ENCODE results near the gene C1QTNF8.

Gene C1QTNF8

DNA sequence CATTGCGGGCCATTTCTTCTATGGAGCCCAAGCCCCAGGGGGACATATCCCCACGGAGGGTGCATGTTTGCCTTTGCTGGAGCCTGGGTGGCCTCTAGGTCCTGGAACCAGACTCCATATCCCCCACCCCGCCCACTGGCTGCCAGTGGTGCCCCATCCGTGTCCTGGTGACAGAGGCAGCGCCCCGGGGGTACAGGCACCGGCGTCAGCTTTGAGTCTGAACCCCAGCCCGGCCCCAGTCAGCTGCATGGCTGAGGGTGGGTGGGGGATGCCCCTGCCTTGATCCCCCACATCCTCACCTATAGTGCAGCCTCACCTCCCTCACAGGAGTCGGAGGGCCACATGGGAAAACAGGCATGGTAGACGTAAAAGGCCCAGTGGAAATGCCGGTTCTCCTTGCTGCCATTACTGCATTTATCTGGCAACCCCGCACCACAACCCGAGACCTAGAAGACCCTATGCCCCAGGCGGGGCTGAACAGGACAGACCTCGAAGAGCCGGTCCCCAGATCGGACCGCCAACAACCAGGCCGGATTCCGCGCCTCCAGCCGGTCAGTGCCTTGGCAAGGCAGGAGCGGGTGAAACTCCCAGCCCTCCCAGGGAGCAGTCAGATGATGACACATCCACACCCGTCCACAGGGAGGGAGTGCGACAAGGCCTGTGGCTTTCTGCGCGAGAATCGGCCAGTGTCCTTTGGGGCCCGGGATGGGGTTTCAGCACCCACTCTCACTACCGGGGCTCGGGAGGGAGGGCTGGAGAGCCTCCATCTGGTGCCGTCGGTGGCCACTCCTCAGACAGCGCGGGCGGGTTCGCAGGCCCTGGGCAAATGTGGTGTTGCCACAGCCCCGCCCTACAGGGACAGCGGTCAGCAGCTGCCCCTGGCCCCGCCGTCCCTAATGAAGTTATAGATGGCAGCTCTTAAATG, 35.4 kb downstream of the C1QTNF8 start:
- DNase-seq (ENCODE audit: low read depth in 2 of 2), result no peak

DNA sequence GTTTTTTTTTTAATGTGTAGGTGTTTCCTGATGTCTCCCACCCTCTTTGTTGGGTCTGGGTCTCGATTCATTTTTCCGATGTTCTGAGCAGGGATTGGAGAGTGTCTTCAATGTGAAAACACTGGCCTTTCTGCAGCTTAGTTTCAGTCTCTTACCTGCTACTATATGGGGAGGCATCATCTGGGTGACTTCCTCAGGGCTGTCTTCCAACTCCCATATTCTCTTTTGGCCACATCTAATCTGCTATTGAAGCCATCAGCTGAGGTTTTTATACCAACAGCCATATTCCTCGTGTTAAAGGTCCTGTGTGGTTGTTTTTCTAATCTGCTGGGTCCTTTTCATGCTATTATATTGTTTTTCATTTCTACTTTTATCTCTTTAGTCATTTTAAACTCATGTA, 36.7 kb downstream of the C1QTNF8 start:
- DNase-seq (ENCODE audit: low read depth in 2 of 2), result no peak

DNA sequence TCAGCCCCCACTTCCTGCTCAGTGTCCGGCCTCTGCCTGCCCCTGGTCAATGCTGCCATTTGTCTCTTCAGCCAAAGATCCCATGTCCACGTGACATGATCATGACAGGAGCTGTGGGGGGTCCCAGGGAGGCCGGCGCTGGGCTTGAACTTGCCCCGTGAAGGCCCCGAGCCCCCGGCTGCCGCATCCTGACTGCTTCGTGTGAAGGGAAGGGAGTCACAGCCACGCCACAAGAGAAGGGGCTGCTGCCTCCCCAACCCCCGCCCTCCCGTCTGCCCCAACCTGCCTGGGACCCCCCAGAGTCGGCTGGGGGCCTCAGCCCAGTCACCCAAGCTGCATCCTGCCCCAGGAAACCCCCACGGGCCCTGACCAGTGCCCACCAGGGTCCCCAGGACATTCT, 37.8 kb downstream of the C1QTNF8 start:
- DNase-seq (ENCODE audit: low read depth in 2 of 2), result no peak

DNA sequence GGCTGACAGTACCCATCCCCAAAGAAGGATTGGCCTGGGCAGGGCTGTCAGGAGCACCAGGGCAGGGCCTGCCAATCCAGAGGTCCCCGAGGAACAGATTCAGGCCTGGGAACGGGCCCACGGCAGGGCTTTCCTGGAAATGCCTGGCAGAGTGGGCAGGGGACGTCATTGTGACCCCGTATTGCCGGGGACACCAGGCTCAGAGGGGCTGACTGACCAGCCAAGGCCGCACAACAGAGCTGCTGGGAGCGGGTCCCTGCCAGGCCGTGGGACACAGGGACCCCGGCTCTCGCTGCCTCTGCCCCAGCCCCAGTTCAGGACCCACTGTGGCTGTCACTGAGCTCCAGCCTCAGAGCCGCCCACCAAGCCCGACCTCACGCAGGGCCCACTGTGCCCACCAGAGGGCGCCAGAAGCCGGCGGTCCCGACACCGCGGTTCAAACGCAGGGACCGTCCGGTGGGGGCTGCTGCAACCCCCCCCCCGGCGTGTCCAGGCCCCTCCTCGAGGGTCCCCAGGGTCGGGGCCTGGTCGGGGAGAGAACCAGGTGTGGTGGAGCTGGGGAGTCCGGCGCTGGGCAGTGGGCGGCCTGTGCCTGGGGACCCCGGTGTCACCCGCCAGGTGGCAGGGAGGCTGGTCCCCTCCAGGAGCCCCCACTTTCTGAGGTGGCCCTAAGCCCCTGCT, 38.7 kb downstream of the C1QTNF8 start:
- DNase-seq (ENCODE audit: low read depth in 2 of 2), result peak; percentile 13 to 38

DNA sequence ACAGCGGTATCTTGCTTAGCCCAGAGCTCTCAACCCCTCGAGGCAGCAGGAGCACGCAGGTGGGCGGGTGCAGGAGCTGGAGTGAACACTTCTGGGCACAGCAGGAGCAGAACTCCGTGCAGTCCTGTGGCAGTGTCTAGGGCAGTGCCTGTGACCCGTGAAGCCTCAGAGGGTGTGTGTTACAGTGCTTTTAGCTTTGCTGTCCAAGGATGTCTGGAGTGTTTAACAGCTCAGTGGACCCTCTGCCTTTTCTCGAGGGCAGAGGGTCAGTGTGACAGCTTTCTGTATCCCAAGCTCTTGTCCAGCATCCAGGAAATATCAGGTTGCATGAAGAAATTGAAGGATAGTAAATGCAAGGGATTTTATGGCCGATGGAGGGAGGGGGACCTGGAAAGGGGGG, 39.8 kb downstream of the C1QTNF8 start:
- DNase-seq (ENCODE audit: low read depth in 2 of 2), result no peak

DNA sequence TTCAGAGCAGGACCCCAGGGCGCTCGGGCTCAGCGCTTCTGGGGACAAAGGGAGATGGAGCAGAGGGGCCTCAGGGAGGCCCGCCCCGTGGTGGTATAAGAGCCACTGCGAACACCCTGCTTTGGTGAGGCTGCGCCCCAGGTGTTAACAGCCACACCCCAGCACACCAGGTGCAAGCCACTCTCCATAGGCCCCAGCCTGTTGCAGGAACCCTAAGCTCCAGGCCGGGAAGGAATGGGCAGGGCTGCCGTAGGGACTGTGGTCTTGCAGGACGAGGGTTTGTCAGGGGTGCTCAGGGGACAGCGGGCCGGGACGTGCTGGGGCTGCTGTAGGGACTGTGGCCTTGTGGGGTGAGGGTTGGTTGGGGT, 40.5 kb downstream of the C1QTNF8 start:
- DNase-seq (ENCODE audit: low read depth in 2 of 2), result no peak

DNA sequence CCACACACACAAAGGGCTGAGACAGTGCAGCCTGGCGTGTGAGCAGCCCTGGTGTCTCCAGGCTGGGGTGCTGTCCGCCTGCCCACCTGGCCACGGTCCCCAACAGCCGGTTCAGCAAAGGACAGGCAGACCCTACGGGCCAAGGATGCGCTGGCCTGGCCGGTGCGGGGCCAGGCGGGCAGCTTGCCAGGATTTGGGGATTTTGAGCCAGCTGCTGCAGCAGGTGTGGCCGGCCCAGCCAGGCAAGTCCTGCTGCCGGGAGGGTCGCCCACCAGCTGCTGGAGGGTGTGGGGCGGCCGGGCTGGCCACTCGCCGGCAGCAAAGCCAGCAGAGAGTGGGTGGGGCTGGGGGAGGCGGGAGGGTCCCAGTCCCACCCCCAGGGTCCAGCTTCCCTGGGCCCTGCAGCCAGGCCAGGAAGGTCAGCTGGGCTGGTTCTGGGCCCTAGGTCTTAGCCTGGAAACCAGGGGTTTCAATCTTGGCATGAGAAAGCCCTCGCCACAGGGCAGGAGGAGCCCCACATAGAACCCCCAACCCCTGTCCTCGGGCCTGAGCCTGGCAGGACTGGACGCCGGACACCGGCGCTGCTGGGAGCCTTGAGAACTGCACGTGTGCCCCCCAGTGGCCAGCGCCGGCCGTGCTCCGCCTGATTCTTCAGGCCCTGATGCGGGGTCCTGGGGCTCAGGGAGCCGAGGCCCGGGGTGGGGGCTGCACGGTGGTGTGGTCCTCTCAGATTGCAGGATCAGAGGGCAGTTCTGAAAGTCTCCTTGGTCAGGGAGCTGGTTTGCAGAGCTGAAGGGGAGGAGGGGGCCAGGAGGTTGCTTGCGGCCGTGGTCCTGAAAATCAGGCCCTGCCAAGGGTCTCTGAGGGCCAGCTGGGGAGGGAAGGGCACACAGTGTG, 41.1 kb downstream of the C1QTNF8 start:
- DNase-seq (ENCODE audit: low read depth in 2 of 2), result peak in 1 of 2 donors; percentile 12

DNA sequence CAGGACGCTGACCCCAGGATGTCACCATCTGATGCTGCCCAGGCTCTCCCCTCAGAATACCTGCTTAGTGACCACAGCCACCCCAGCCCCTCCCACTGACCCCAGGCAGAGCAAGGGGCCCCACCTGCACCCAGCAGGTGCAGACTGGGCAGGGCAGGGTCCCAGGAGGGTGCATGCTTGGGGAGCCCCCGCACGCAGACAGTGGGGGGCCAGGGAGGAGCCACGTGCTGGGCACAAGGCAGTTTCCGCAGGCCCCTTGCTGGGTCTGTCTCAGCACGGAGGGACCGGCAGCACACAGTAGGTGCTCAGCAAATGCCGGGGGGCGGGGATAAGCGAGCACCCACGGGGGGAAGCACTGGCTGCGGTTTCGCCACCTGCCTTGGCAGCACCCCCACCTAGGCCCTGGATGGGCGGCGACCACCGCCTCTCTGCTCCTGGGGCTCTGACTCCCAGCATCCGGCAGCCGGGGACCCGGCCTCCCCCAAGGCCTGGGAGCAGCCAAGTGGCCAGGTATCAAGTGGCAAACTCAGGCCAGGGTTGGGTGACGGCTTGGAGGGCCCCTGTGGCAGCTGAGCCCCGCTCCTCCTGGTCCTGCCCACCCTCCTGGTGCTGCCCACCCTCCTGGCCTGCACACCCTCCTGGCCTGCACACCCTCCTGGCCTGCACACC, 42.2 kb downstream of the C1QTNF8 start:
- DNase-seq (ENCODE audit: low read depth in 2 of 2), result no peak

DNA sequence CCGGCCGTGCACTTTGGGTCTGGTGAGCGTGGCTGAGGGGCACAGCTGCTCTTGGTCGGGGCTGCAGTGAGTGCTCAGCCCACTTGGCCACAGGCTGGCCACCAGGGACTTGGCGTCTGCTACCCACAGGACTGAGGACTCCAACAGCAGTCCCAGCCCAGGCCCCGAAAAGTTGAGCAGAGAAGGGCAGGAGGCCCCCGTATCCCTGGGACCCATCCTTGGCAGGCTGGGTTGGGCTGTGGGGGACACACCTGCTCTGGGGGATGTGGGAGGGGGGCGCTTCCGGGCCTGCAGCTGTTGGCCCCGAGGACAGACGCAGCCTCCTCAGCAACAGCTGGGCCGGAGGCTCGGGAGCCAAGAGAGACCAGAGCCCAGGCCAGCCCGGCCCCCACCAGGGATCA, 42.9 kb downstream of the C1QTNF8 start:
- no peak for DNase-seq (ENCODE audit: low read depth in 2 of 2)

DNA sequence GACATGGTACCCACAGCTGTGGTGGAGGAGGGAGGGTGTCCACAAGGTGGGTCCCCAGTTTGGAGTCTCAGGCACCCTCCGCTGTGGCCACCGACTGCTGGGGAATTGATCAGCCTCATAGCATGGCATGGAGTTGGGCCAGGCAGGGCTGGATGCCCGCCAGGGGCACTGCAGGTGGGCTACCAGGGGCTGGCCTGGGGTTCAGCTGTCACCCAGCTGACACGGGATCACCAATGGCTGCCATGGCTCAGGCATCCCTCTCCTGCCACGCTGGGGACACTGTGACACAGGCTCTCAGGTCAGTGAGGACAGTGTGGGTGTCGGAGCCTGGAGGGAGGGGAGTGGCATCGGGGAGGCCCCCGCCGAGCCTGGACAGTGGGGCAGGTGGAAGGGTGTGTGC, 43.3 kb downstream of the C1QTNF8 start:
- DNase-seq (ENCODE audit: low read depth in 2 of 2), result no peak

DNA sequence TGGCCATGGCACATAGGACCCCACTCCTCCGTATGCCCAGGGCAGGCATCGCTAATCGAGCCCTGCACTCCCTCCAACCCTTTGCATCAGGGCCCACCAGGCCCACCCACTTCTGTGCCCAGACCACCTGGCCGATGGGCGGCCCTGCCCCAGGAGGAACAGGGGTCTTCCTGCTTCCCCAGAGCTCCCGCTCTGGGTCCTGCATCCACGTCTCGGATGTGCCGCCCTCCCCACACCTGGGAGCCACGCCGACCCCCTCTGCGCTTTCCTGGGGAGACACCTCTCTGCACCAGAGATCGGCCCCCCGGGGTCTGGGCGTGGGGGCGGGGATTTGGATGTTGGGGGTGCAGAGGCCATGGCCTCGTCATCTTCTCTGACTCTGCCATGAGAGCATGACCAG, 44.6 kb downstream of the C1QTNF8 start:
- no peak for DNase-seq (ENCODE audit: low read depth in 2 of 2)

DNA sequence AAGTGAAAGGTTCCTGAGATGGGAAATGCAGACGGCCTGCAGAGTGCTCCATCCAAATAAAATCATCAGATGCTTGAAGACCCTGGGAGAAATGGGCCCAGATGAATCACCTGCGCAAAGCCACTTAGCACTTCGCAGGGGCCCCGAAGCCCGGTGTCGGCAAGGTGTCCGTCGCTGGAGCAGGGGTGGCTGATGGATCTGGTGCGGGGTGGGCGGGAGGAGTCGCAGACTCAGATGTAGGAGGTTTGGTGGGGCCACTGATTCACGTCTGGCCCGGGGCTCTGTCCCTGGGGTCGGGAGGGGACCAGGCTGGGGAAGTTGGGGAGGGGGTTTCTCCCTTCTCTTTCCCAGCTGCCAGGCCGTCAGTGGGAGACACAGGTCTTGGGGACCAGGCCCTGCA, 45.1 kb downstream of the C1QTNF8 start:
- DNase-seq (ENCODE audit: low read depth in 2 of 2), result no peak

DNA sequence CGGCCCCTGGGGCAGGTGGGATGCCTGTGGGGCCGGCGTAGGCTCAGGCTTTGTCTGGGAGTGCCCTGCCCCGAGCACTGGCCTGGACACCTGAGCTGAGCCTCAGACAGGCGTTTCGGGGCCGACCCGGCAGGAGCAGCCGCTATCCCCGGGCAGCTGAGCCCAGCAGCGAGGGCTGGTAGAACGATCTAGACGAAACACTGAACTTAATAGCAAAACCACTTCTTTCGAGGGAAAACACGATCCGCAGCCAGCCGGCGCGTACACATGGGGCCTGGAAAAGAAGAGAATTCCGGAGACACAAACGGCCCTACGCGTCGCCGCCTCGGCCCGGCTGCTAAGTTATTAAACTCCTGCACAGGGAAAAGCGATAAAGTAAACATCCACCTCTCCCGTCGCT, 45.5 kb downstream of the C1QTNF8 start:
- no peak for DNase-seq (ENCODE audit: low read depth in 2 of 2)

DNA sequence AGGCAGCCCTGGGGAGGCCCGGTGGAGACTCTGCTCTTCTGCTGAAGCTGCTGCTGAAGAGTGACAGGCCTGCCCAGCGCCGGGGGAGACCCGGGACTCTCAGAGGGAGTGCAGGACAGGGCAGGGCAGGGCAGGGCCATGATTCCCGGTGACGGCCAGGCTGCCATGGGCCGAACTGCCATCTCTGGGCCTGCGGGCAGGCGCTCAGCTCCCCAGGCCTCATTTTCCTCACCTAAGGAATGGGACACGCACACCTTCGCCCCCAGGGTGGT, 46.1 kb downstream of the C1QTNF8 start:
- DNase-seq (ENCODE audit: low read depth in 2 of 2), result no peak

DNA sequence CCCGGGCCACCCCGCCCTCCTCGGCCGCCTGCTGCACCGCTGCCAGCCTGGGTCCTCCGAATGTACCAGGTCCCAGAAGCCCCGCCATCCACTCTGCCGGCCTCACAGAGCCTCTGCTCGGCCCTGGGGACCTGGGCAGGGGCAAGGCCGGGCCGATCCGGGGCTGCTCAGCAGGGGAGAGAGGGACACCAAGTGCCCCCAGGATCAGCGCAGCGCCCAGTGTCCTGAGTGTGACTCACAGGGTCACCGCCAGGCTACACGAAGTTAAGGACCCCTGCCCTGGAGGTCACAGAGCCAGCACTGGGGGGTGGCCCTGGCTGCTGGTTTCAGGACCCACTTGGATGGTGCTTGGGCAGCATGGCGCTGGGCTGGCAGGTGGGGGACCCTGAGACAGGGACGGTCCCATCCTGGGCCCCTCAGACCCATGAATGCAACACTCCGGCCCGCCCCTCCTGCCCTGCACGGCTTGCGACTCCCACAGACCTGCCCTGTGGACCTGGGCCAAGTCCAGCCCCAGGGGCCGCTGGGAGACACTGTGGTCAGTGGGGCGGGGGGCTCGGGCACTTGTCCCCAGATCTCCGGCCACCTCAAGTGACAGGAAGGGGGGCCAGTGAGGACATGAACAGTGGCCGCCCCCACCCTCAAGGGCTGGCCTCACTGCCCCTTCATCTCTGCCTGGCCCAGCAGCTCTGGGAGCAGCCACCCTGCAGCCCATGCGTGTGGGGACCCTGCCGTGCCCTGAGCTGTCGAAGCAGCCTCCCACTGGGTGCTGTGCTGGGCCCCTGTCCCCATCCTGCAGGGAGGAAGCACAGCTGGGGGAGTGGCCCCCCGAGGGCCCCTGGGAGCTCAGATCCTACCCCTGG, 46.7 kb downstream of the C1QTNF8 start:
- DNase-seq (ENCODE audit: low read depth in 2 of 2), result no peak

DNA sequence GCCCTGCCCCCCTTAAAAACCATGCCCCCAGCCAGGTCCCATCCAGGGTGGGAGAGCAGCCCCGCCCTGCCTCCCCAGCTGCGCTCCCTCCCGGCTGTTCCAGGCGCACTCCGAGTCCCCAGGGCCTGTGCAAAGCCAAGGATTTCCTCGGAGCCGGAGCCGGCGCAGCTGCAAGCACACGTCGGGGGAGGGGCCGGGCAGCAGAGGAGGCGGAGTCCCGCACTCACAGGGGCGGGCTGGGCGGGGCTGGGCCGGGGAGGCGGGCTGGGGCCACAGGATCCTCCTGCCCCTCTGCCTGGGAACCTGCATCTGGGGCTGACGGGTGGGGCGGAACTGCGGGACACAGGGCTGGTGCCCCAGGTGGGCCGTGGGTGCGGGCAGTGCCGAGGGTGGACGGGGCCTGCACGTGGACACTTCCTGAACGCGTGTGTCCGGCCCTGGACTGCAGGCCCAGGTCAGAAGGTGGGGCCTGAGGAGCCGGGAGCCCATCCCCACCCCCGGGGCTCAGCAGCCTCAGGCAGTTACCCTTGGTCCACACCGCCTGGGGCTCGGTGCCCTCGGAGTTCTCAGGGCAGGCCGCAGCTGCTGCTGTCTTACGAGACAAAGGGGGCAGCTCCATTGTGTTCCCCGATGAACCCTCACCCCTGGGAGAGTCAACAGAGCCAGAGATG, 47.5 kb downstream of the C1QTNF8 start:
- no peak for DNase-seq (ENCODE audit: low read depth in 2 of 2)

DNA sequence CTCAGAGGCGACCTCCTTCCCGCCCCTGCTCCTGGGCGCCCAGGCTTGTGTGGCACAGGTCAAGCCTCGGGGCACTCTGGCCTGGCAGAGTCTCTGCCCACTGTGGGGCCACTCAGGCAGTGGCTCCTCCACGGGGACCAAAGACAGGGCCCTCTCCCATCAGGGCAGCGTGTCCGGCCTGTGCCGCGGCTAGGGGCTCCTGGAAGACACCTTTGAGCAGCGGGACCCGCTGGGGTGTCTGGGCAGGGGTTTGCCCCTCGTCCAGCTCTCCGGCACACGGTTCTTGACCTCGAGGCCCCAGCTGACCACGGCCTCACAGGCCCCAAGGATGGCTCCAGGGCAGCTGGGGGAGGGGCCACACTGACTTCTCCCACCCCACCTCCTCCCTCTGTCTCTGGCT, 48.2 kb downstream of the C1QTNF8 start:
- no peak for DNase-seq (ENCODE audit: low read depth in 2 of 2)

DNA sequence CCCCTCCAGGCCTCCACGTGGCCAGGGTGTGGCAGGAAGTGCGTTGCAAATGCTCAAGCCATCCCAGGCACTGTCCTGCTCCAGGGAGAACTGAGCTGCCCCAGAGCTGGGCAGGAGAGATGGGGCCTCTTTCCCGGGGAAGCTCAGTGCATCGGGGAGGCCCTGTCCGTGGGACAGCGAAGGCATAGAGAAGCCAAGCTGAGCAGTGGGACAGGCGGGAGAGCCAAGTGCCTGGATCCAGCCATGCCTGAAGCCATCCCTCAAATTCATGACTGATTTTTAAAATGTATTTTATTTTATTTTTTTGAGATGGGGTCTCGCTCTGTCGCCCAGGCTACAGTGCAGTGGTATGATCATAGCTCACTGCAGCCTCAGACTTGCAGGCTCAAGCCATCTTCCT, 48.9 kb downstream of the C1QTNF8 start:
- no peak for DNase-seq (ENCODE audit: low read depth in 2 of 2)

DNA sequence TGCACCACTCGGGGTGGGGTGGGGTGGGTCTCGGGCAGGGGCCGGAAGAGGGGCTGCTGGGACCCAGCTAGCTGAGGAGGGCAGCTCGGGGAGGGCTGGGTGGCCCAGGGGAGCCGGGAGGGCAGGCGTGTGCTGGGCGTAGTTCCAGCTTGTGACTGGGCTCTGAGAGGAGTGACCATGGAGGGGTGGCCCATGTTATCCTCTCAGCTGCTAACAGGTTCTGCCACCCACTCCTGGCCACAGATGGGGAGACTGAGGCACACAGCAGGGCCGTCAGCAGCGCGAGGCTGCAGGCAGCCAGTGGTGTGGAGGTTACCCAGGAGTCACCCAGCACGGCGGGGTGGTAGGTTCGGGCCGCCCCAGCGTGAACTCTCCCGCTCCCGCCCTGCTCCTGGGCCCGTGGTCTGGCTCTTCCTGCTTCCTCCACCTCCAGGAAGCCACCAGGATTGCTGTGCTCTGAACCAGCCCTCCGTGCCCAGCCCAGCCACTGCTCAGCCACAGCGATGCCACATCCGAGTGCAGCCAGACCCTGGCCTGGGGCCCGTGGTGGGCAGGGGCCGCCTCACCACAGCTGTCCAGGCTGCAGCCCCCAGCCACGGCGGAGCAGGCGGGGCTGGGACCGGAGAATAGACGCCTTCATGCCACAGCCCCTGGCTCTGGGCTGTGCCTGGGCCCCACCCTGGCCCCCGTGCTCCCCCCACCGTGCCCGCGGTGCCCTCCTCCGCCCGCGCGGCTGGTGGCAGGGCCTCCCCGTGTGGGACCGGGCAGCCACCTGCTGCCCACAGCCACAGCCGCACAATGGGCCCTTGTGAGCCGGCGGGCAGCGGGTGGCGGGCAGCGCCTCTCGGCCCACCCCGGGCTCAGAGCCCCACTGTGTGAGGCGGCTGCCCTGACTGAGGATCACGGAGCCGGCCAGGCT, 49.8 kb downstream of the C1QTNF8 start:
- DNase-seq (ENCODE audit: low read depth in 2 of 2), result no peak
